AG04450 (cell line): ENCODE measurements around the gene CLSTN3. TPM values are rescaled to one million over a fixed set of nuclear protein-coding genes. Genes with fewer than 3 reads are reported as not detected.

Experiments used
- CTCF ChIA-PET: fragments of 300-600, 350-600 bp; formaldehyde crosslinking; extraction: SDS; loops from one replicate; lab custom pipeline; 2022; ENCODE audit warnings: antibody characterized with exemption, inconsistent platforms; lab: Charles Lee
- POLR2A ChIA-PET: fragments of 350-600 bp; formaldehyde crosslinking; extraction: SDS; loops from one replicate; lab custom pipeline; 2021; ENCODE audit warnings: antibody characterized with exemption, inconsistent platforms; lab: Yijun Ruan, JAX
- DNase-seq: peaks from one replicate; pipeline ENCODE4 v3.0.0-alpha.2; 2011; ENCODE audit warnings: low read depth, low spot score
- H3K27ac ChIP-seq: one replicate; pipeline ENCODE4 v1.5.1; 2012; ENCODE audit warnings: low read depth, low read length, control low read depth
- H3K27me3 ChIP-seq: one replicate; pipeline ENCODE4 v1.6.0; 2012; ENCODE audit warnings: low read length; ENCODE audit not compliant: control insufficient read depth, insufficient read depth
- H3K4me3 ChIP-seq: 2 replicates; pipeline ENCODE4 v1.5.1; 2011; ENCODE audit warnings: mild to moderate bottlenecking, low read depth, low read length, control low read depth
- H3K9me3 ChIP-seq: 2 replicates; pipeline ENCODE4 v1.5.1; 2012; ENCODE audit warnings: low read length; ENCODE audit not compliant: control insufficient read depth, insufficient read depth
- polyA plus RNA-seq: library from polyadenylated mRNA; depleted of rRNA; stranded (reverse); fragments of >200 nt; gene quantifications from 2 replicates; pipeline ENCODE4 v1.2.3, GENCODE V29; 2011
- TF ChIP-seq, protein P1 (sequence below): IDR thresholded peaks from 2 replicates; pipeline ENCODE4 v1.5.1; 2011; ENCODE audit warnings: low read depth, low read length, control low read depth, inconsistent platforms

The CLSTN3 gene
- polyA plus RNA-seq, 1 experiment: 22.3 TPM

DNA sequence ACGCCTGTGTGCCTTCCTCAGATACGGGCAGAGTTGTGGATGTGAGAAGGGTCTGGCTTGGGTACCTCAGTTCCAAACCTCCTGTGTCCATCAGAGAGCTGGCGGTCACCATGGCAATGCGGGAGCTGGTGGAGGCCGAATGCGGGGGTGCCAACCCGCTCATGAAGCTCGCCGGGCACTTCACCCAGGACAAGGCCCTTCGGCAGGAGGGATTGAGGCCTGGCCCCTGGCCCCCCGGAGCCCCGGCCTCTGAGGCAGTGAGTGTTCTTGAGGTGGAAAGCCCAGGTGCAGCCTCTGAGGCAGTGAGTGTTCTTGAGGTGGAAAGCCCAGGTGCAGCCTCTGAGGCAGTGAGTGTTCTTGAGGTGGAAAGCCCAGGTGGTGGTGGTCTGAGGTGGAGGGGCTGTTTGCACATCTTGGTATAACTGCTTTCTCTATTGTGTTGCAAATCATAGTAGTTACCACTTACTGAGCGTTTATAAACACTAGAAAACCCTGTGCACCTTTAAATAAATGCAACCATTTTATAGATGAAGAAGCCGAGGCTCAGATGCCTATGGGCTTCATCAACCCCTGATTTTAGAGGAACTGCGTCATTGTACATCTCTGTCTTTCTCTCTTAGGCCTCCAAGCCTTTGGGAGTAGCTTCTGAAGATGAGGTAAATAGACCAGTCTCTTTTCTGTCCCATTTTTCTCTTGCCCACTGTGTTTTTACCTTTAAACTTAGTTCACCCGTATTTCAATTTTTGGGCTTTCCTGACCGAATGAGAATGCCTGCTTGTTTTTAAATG lies 60.3 kb downstream of the CLSTN3 start:
- Histone ChIP-seq H3K4me3 (peak overlapping the region; percentile 93), H3K27me3 (no peaks in the 10 kb centered on the region), H3K27ac (no peak overlapping the region), H3K9me3 (no peaks in the 10 kb centered on the region)
- TF ChIP-seq, protein P1, sequence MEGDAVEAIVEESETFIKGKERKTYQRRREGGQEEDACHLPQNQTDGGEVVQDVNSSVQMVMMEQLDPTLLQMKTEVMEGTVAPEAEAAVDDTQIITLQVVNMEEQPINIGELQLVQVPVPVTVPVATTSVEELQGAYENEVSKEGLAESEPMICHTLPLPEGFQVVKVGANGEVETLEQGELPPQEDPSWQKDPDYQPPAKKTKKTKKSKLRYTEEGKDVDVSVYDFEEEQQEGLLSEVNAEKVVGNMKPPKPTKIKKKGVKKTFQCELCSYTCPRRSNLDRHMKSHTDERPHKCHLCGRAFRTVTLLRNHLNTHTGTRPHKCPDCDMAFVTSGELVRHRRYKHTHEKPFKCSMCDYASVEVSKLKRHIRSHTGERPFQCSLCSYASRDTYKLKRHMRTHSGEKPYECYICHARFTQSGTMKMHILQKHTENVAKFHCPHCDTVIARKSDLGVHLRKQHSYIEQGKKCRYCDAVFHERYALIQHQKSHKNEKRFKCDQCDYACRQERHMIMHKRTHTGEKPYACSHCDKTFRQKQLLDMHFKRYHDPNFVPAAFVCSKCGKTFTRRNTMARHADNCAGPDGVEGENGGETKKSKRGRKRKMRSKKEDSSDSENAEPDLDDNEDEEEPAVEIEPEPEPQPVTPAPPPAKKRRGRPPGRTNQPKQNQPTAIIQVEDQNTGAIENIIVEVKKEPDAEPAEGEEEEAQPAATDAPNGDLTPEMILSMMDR: no peak
- ChIA-PET CTCF (interaction anchor here (1.1 kb wide), 1 partner anchor 79 kb away, joined by 3 read pairs; no protein-coding TSS in a partner anchor), POLR2A (interaction anchor here (0.6 kb wide), 1 partner anchor 728 kb away, joined by 3 read pairs; no protein-coding TSS in a partner anchor)
- no peak for DNase-seq

DNA sequence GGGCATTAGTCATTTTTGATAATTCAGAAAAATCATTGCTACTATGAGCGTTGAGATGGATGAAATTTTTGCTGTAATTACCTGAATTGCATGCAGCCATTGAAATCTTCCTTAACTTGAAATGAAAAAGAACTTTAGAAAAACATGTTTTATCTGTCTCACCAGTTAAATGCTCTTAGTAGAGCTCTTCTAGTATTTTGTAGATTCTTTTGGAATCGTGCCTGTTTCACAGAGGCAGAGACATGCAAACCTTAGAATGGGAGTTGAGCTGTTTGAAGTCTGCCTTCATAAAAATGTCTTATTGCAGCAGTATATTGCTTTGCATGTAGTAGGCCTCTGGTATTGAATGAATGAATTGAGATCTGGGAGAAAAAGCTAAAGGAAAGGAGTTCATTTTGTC lies 63.5 kb downstream of the CLSTN3 start:
- TF ChIP-seq, protein P1: no peak
- no peaks in the 10 kb centered on the region for H3K9me3 ChIP-seq
- no peak overlapping the region for H3K4me3 ChIP-seq
- no peaks in the 10 kb centered on the region for H3K27me3 ChIP-seq
- DNase-seq: no peak
- ChIA-PET POLR2A (no interaction called here), CTCF (interaction anchor here (0.6 to 1.0 kb wide), 3 partner anchors 49 to 890 kb away, joined by 3 to 8 read pairs (median 3); no protein-coding TSS in a partner anchor)
- no peak overlapping the region for H3K27ac ChIP-seq

DNA sequence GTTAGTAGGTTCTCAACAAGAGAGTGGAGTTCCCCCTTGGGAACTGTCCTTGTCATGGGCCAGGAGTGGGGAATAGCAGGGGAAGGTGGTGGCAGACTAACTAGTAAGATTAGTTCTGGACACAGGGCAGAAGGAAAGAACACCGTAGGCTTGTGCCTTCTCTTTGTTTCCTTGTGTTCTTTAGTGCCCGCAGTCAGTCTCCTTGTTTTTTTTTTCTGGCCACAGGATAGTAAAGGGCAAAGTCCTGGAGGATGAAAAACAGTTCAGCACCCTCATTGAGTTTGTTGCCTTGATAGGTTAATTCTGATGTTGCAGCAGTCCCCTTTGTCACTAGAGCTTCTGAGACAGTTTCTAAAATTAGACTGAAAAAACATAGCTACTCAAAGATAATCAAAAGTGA lies 67.7 kb downstream of the CLSTN3 start:
- Histone ChIP-seq H3K4me3 (no peak overlapping the region), H3K27ac (no peak overlapping the region), H3K27me3 (no peaks in the 10 kb centered on the region), H3K9me3 (no peaks in the 10 kb centered on the region)
- TF ChIP-seq, protein P1: no peak
- CTCF ChIA-PET: no interaction called here
- no peak for DNase-seq
- POLR2A ChIA-PET: no interaction called here

DNA sequence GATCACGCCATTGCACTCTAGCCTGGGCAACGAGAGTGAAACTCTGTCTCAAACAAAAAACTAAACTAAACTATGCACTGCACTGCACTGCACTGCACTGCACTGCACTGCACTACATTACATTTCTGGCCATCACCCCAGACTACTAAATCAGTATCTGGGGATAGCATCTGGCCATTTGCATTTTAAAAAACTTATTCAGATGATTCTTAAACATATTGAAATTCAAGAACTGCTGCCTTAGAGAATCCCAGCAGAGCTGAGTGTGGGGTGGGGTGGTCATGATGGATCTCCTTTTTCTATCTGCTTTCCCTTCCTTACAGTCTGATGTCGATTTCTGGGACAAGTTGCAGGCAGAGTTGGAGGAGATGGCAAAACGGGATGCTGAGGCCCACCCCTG lies 72.9 kb downstream of the CLSTN3 start:
- CTCF ChIA-PET: no interaction called here
- H3K27me3 ChIP-seq: no peaks in the 10 kb centered on the region
- no peak for DNase-seq
- no peak overlapping the region for H3K27ac ChIP-seq
- no peaks in the 10 kb centered on the region for H3K9me3 ChIP-seq
- POLR2A ChIA-PET: no interaction called here
- no peak overlapping the region for H3K4me3 ChIP-seq
- TF ChIP-seq, protein P1: no peak

DNA sequence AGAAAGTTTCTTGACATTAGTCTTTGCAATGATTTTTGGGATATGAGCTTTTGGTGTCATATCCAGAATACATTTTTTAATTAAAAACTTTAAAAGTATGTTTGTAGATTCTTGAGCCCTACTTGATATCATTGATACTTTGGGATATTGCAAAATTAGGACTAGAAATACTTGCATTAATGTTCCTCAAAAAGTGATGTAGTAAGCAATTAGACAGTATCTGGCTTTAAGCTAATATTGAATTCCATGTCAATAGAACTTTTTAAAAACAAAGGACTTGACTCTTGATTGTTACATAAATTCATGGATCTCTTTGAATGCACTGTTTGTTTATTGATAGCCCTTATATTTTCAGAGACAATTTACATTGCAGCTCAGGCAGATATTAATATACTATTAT lies 74.9 kb downstream of the CLSTN3 start:
- TF ChIP-seq, protein P1: no peak
- ChIA-PET POLR2A (no interaction called here), CTCF (interaction anchor here (0.9 to 2.8 kb wide), 3 partner anchors 15 to 433 kb away, joined by 3 to 9 read pairs (median 4); no protein-coding TSS in a partner anchor)
- Histone ChIP-seq H3K27me3 (no peaks in the 10 kb centered on the region), H3K27ac (no peak overlapping the region), H3K4me3 (no peak overlapping the region), H3K9me3 (peaks cover 2% of the 10 kb centered on the region; the same call in 1 of the 2 replicates)
- DNase-seq: no peak
